Central memory CD4-positive, alpha-beta T cell (primary cell): Measurements from ENCODE around the gene KCTD2.
"Not testable (repeated sequence)": the region's sequence is repeated elsewhere in the genome, so short reads cannot be mapped to it uniquely, and the experiment has no call there.

Experiments used
- DNase-seq: peaks from one replicate; pipeline ENCODE4 v3.0.0; 2022
- total RNA-seq, 3 experiments: gene quantifications; one replicate each; lab custom pipeline; 2026; lab: John Stamatoyannopoulos, UW

The KCTD2 gene, protein sequence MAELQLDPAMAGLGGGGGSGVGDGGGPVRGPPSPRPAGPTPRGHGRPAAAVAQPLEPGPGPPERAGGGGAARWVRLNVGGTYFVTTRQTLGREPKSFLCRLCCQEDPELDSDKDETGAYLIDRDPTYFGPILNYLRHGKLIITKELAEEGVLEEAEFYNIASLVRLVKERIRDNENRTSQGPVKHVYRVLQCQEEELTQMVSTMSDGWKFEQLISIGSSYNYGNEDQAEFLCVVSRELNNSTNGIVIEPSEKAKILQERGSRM
- total RNA-seq = 32.4 to 68.3 (median 50.0) reads per million in 3 experiments

DNA sequence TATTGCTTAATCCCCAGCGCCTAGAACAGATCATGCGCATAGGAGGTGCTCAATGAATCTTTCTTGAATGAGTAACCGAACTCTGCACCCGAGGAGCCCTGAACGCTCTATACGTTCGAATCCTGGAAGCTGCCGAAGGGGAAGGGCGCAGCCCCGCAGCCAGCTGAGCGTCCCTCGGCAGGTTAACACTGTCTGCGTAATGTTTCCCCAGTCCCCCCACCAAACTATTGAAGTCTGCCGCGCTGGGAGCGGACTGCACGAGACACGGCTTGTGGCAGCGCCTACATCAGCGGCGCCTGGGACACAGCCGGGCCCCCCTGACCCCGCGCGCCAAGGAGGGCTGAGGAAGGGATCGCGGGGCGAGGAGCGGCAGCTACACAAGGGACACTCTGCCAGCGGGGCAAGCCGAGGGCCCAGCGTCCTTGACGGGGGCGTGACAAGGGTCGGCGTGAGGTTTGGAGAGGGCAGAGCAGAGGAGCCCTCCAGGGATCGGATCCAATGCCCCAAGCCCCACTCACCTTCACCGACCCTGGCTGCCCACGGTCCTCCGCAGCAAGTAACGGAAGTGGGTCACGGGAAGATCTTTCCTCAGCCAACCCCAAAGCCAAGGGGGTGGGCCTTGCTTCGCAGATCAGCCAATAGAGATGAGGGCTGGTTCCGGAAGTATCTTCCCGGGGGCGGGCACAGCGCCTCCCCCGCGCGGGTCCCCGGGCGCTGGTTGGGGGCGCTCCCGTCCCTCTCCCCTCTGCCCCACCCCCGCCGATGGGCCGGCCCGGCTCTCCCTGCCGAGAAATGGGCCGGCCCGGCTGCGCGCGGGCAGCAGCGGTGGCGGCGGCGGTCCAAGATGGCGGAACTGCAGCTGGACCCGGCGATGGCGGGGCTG is at the start of gene KCTD2, which contains the start of gene ATP5PD:
Gene KCTD2, plus strand, starts transcription at position 819 of the 883 bp plus-strand sequence. Its CDS starts 26 bp downstream, at position 845.
Gene ATP5PD, minus strand, starts transcription at position 563 of the 883 bp plus-strand sequence. CDS start 4,319 bp downstream, outside the sequence.
- peak; percentile 91 for DNase-seq

DNA sequence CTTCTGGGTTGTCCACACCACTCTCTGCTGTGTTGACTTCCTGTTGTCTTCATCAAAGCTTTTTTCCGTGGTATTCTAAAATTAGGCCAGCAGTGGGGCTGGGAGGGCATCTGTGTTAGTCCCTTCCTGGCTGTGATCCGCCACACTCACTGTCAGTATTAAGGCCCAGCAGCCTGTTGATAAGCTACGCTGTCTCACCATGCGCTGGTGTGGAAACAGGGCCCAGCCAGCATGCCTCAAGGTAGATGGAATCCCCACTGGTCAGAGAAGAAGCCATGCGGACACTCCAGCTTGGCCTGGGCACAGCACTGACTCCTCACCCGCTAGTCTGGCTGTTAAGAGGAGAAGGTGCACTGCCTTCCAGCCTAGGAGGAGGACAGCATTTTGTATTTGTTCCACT is 48.2 kb upstream of the KCTD2 start:
- DNase-seq = no peak

DNA sequence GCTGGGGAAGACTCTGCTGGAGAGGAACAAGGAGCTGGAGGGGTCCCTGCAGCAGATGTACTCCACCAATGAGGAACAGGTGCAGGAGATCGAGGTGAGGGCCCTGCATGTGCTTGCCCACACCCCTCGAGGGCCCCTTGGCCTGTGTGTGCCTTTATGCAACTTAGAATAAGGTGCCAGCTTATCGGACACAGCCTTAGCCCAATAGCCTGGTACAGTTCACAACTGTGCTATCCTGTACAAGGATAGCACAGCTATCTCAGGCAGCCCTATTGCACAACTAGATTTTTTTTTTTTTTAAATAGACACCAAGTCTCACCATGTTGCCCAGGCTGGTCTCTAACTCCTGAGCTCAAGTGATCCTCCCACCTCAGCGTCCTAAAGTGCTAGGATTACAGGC is 47.5 kb upstream of the KCTD2 start:
- no peak for DNase-seq

DNA sequence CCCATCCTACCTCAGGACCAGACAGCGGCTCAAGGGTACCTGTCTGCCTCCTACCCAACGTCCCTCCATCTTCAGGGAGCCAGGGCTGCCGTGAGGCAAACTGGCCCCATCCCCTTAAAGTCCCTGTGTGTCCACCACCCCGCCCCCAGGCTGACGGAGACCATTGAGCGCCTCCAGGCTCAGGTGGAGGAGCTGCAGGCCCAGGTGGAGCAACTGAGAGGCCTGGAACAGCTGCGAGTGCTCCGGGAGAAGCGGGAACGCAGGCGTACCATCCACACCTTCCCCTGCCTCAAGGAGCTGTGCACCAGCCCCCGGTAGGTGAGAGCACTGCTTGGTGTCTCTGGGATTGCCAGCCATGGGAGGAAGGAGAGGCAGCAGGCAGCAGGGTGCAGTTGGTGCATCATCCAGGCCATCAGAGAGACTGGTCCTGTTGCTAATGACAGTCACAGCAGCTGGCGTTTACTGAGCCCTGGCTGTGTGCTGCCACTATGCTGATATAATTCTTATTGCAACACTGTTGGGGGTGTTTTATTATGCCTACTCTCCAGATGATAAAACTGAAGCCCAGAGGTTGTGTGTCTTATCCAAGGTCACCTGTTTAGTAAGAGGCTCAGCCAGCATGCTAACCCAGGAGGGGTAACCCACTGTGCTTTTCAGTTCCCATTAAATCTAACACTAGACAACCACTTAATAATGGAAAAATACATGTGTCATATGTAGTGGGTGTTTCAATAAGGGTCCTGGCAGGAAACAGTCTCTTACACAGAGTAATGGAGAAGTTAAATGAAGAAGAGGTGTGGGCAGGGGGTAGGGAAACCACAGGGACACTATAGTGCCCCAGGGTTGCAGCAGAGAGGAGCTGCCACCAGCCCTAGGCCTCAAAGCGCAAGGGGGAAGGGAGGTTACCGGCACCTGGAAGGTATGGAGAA is 44.8 kb upstream of the KCTD2 start:
- DNase-seq = no peak

DNA sequence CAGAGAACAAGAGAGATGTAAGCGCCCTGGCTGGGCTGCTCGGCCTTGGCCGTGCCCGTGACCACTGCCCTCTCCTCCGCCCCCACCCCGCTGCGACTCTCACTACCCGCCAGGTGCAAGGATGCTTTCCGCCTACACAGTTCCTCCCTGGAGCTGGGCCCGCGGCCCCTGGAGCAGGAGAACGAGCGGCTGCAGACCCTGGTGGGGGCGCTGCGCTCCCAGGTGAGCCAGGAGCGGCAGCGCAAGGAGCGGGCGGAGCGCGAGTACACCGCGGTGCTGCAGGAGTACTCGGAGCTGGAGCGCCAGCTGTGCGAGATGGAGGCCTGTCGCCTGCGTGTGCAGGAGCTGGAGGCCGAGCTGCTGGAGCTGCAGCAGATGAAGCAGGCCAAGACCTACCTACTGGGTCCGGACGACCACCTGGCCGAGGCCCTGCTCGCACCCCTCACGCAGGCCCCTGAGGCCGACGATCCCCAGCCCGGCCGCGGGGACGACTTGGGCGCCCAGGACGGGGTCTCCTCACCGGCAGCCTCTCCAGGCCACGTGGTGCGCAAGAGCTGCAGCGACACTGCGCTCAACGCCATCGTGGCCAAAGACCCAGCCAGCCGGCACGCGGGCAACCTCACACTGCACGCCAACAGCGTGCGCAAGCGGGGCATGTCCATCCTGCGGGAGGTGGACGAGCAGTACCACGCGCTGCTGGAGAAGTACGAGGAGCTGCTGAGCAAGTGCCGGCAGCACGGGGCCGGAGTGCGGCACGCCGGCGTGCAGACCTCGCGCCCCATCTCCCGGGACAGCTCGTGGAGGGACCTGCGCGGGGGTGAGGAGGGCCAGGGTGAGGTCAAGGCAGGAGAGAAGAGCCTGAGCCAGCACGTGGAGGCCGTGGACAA is 43.7 kb upstream of the KCTD2 start:
- DNase-seq = no peak

DNA sequence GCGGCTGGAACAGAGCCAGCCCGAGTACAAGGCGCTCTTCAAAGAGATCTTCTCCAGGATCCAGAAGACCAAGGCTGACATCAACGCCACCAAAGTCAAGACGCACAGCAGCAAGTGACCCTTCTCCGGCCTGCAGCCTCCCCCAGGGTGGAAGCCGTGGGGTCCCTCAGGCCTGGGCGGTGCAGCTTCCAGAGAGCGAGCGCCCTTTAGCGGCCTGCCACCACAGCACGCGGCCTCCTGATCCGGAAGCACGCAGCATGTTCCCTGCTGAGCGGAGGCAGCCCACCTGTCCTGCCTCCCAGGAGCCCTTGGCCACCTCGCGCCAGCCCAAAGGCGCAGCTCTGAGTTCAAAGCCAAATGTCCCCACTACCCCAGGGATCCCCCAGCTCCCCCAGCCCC is 43.1 kb upstream of the KCTD2 start:
- DNase-seq = no peak

DNA sequence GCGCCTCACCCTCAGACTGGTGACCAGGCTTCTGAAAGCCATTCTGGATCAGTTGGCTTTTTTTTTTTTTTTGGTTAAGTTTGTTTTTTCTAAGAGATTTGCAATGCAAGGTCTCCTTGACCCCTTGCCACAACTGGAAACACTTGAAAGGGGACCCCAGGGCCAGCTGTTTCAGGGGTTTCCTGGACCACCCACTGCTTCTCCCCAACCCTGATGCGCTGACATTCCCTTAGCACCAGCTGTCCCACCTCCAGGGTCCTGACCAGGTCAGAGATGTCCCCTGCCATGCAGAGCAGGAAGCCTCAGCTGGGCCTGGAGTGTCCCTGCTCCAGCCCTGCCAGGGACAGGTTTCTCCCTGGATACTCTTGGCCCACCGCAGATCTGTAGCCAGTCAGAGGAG is 42.7 kb upstream of the KCTD2 start:
- DNase-seq = no peak

DNA sequence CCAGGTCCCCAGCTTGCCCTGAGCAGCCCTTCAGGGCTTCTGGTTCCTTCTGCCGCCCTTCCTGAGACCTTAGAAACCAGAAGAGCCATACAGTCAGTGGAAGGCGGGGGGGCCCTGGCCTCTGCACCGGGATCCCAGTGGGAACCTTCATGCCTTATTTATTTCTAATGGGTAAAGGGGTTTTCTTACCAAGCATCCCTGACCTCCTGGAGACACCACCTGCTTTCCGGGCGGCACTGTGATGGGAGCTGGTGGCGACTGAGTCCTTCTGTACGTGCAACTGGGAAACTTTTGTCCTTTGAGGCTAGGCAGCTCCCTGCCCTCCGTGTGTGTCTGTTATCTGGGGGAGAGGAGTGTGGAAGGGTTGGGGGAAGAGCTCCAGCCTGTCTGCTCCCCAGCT is 41.7 kb upstream of the KCTD2 start:
- no peak for DNase-seq

DNA sequence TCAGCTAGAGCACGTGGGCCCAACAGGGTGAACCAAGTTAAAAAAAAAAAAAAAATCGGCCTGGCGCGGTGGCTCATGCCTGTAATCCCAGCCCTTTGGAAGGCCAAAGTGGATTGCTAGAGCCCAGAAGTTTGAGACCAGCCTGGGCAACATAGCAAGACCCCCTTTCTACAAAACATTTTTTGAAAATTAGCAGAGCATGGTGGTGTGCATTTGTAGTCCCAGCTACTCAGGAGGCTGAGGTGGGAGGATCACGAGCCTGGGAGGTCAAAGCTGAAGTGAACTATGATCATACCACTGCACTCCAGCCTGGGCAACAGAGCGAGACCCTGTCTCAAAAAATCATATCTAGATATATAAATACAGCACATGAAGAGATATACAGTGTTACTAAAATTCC is 40.9 kb upstream of the KCTD2 start:
- DNase-seq = not testable (repeated sequence)

DNA sequence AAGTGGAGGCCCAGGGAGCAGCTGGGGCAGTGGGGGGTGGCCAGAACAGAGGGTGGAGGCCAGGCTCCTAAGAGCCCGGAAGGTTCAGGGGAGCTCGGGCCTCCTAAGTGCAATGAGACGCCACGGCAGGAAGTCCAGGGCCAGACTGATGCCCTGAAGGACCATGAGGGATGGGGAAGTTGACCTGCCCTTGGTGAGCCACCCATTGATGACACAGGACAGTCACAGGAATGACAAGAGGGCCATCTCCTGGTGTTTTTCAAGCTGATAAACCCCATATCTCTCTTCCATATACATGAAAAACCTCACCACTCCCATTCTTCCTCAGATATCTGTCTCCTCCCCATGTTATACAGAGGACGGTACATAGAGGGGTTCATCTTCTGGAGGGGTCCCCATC is 40.4 kb upstream of the KCTD2 start:
- no peak for DNase-seq

DNA sequence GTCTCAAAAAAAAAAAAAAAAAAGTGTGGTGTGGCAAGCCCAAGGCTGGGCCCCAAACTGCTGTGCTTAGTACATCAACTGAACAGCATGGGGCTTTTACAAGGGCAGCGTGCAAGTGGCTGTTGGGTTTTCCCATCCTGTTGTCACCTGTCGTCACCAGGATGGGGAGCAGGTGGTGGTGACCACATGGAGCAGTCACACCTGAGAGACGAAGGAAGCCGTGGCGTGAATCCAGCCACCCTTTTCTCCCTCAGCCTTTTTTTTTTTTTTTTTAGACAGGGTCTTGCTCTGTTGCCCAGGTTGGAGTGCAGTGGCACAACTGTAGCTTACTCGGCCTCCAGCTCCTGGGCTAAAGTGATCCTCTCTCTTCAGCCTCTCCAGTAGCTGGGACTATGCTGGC is 38.7 kb upstream of the KCTD2 start:
- no peak for DNase-seq

DNA sequence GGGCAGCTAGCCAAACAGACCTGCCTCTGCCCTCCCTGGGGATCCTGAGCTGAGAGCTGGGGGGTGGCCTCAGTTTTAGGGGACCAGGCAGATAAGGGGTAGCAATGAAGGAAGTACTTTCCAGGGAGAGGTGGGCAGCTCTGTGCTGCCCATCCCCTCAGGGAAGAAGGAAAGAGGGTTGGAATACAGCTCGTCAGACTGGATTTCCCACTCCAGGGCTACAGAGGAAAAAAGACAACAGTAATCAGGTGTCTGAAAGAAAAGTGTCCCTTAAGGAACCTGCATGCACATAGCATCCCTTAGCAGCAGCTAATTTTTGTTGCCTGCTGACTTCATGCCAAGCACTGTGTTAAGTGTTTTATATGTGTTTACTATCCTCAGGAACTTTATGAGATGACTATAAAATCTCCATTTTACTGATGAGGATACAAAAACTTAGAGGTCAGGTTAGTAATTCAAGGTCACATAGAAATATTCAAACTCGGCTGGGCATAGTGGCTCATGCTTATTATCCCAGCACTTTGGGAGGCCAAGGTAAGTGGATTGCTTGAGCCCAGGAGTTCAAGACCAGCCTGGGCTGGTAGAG is 37.8 kb upstream of the KCTD2 start:
- DNase-seq = no peak

DNA sequence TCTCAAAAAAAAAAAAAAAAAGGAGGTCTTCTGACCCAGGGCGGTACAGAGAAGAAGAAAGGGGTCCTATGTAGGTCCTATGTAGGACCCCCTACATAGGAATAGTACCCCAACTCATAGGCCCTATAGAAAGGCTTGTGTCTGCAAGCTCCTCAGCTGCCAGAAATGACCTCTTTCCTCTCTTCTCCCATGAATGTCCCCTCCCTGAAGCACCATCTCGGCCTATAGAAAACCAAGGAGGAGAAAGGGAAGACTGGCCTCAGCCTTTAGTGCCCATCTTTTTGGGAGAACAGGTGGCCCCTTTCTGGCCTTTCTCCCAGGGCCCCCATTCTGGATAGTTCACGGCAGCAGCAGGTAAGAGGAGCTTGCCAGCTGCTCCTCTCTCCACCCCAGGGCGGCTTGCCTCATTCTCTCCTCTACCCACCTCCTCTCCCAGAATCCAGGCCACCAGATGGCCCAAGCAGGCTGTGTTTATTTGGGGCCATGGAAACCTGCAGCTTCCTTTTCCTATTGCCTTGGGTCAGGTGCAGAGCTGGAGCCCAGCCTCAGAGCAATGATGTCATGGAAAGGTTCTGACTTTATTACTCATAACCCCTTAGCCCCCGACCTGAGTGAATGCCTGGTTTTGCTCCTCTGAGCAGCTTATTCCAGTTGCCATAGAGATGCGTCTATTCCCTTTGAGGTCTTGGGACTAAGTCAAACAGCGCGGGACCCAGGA is 36.2 kb upstream of the KCTD2 start:
- DNase-seq = no peak

DNA sequence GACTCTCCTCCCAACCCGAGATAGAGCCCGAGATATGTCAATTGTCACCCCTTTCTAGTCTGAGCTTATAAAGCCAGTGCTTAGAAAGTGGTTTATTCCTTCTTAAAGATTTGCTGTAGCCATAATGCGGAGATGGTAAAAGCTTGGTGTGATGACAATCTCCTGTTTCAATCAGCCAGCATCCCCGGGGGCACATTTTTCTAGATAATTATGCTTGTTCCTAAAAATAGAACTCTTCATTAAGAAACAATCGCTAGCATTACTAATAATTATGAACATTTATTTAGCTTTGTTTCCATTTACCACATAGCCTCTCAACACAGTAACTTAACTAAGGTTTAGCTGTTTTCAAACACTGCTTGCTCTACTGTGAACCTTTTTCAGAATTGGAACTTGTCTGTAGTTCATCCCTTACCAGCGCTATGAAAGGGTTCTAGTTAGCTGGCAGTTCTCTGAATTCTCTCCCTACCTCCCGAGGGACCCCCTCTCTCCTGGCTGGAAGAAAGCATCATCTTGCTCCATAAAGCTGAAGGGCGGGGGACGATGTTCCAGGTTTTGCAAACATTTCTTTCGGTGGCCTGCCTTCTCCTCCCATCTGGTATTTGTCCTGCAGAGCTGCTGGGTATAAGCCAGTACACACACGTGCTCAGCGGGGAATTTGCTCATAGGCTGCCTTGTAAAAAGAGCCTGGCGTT is 35.5 kb upstream of the KCTD2 start:
- DNase-seq = no peak

DNA sequence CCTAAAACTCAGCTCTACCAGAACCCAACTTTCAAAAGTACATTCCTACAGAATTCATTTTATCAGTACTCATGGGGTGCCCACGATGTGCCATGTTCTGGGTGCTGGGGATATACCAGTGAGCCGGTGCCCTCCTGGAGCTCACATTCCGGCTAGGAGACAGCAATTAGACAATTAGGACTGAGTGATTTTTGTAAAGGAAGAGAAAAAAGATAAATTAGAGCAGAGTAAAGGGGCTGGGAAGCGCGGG is 35.0 kb upstream of the KCTD2 start:
- no peak for DNase-seq

DNA sequence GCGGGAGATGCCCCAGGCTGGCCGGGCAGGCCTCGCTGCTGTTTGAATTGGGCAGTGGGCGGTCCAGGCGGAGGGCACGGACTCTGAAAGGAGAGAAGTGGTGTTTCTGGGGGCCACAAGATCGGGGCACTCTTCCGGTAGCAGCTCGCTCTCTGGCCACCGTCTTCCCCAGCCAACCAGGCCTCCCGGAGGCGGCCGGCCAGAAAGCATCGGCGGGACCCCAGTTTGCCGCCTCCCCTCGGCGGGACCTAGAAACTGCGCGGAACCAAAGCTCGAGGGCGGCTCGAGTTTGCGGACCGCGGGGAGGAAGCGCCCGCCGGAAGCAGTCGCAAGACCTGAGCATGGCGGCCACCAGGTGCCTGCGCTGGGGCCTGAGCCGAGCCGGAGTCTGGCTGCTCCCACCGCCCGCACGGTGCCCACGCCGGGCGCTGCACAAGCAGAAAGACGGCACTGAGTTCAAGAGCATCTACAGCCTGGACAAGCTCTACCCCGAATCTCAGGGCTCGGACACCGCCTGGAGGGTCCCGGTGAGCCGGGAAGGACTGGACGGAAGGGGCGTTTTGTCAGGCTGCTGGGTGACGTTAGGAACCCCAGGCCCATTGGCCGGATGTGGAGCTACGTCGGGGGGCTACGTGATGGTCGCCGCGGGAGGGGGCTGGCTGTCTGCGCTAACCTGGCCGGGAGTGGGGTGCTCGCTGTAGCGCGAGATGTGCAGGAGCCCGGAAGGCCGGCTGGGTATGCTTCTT is 34.5 kb upstream of the KCTD2 start, which contains the start of gene MRPL58:
Gene MRPL58, plus strand, starts transcription at position 325 of the 746 bp plus-strand sequence. Its CDS starts 17 bp downstream, at position 342.
- peak; percentile 71 for DNase-seq

DNA sequence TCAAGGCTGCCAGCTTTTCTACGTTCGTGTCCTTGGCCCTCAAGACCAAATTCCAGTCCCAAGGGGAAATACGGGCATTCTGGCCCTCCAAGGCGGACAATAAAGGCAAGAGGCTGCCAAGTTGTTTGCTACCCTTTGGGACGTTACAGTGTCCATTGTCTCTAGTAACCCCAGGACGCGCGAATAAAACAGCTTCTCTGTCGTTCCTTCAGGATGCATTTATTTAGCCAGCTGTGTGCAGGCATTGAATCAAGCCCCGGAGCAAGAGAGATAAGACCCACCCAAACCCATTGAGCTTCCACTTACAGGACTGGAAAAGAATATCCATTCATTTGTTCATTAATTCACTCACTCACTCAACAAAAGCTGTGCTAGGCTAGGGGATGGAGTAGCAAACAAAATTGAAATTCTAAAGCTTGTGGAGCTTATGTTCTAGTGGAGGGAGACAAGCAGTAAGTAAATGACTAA is 33.9 kb upstream of the KCTD2 start:
- DNase-seq = no peak

DNA sequence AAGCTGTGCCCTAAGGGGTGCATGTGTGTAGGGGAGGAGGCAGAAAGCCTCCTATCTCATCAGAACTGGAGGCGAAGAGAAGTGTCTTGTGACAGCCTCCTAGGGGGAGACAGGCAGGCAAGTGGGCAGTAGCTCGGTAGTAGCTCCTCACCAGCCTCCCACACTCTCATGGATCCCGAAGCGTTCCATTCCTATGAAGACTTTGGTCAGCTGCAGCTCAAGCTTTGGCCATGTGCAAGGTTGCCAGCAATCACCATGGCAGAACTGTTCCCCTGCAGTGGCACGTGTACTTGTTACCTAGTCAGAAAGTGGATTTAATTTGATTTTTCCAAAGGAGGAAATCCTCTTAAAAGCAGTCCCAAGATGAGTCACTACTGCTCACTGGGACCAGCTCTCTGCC is 27.9 kb upstream of the KCTD2 start:
- no peak for DNase-seq

DNA sequence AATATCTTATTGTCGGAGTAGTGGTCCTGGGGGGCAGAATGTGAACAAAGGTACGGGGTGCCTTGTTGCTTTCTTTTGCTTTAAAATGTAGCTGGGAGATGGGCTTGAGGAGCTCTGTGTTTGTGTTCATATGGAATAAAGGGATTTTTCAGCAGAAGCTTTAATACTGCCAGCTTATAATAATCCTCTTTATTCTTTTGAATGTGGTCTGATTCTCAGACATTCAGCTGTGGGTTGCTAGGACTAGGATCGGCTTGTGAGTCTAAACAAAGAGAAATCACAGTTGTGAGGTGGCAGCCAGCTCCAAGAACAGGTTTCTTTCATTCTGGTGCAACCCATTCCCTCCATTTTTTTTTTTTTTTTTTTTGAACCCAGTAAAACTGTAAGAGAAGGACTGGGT is 27.3 kb upstream of the KCTD2 start:
- DNase-seq = no peak
